SK-N-SH (cell line): ENCODE results near the gene TOX2. TPM values are rescaled to one million over a fixed set of nuclear protein-coding genes. Genes with fewer than 3 reads are reported as not detected.

Experiments
- CTCF ChIA-PET: fragments of 300-600, 350-600 bp; formaldehyde crosslinking; extraction: SDS; loops from one replicate; lab custom pipeline; 2021; lab: Yijun Ruan, JAX
- POLR2A ChIA-PET: fragments of 350-600 bp; sonication (Branson Sonifier 250); formaldehyde crosslinking; extraction: SDS; loops from one replicate; lab custom pipeline; 2020; ENCODE audit warnings: antibody characterized with exemption, inconsistent platforms; lab: Yijun Ruan, JAX
- DNase-seq: peaks from one replicate; pipeline ENCODE4 v3.0.0; 2012
- H2AFZ ChIP-seq: fragments of 200-600 bp; sonication (generic); 2 replicates; pipeline ENCODE4 v1.8.1; 2016; ENCODE audit warnings: antibody characterized with exemption, mild to moderate bottlenecking, low read depth
- H3F3A ChIP-seq: fragments of 200-600 bp; sonication (generic); replicated peaks from 2 replicates; pipeline ENCODE3; 2016; ENCODE audit warnings: antibody characterized with exemption, mild to moderate bottlenecking; ENCODE audit not compliant: insufficient read depth
- H3K27ac ChIP-seq, 2 experiments: fragments of 200-500 bp in 1 of 2; fragments of 200-600 bp in 1 of 2; sonication (Bioruptor generic) in 1 of 2; sonication (generic), shearing (Covaris generic) in 1 of 2; 2 replicates each; pipeline versions ENCODE4 v1.5.1 to v1.6.1; 2014 to 2016; ENCODE audit warnings: low read depth in 2 of 2, inconsistent platforms in 1 of 2, low read length in 1 of 2, mild to moderate bottlenecking in 1 of 2, mixed read lengths in 1 of 2
- H3K27me3 ChIP-seq: fragments of 200-600 bp; sonication (generic), shearing (Covaris generic); 2 replicates; pipeline ENCODE4 v1.6.1; 2016; ENCODE audit warnings: mixed run types; ENCODE audit not compliant: insufficient read depth
- H3K36me3 ChIP-seq, 2 experiments: fragments of 200-500 bp in 1 of 2; fragments of 200-600 bp in 1 of 2; sonication (Bioruptor generic) in 1 of 2; sonication (generic) in 1 of 2; replicated peaks in 1 of 2; 2 replicates each; pipeline versions ENCODE3 to v1.5.1; 2014 to 2016; ENCODE audit warnings: low read length in 1 of 2, mild to moderate bottlenecking in 1 of 2; ENCODE audit not compliant: insufficient read depth in 2 of 2, control insufficient read depth in 1 of 2
- H3K4me1 ChIP-seq, 2 experiments: fragments of 200-500 bp in 1 of 2; fragments of 200-600 bp in 1 of 2; sonication (Bioruptor generic) in 1 of 2; sonication (generic), shearing (Covaris generic) in 1 of 2; 2 replicates each; pipeline versions ENCODE4 v1.5.1 to v1.6.1; 2014 to 2016; ENCODE audit warnings: low read depth in 1 of 2, low read length in 1 of 2, mixed run types in 1 of 2; ENCODE audit not compliant: insufficient read depth in 2 of 2, control insufficient read depth in 1 of 2
- H3K4me2 ChIP-seq: fragments of 200-600 bp; sonication (generic), shearing (Covaris generic); 2 replicates; pipeline ENCODE4 v1.6.1; 2017; ENCODE audit warnings: mixed run types
- H3K4me3 ChIP-seq, 2 experiments: fragments of 200-500 bp in 1 of 2; fragments of 200-600 bp in 1 of 2; sonication (Bioruptor generic) in 1 of 2; sonication (generic), shearing (Covaris generic) in 1 of 2; 2 replicates each; pipeline versions ENCODE4 v1.5.1 to v1.8.1; 2014 to 2016; ENCODE audit warnings: low read depth in 2 of 2, inconsistent platforms in 1 of 2, low read length in 1 of 2, mild to moderate bottlenecking in 1 of 2, mixed read lengths in 1 of 2, moderate library complexity in 1 of 2
- H3K79me2 ChIP-seq: fragments of 200-600 bp; sonication (generic); 2 replicates; pipeline ENCODE4 v1.8.1; 2017; ENCODE audit warnings: mild to moderate bottlenecking; ENCODE audit not compliant: insufficient read depth
- H3K9ac ChIP-seq: fragments of 200-600 bp; sonication (generic); 2 replicates; pipeline ENCODE4 v1.6.1; 2017; ENCODE audit warnings: mixed run types
- H3K9me2 ChIP-seq: fragments of 200-600 bp; sonication (generic); 2 replicates; pipeline ENCODE4 v1.6.1; 2017; ENCODE audit warnings: mixed run types
- H3K9me3 ChIP-seq: fragments of 200-600 bp; sonication (generic); 2 replicates; pipeline ENCODE4 v1.6.1; 2017; ENCODE audit warnings: mixed run types, mild to moderate bottlenecking, moderate library complexity
- H4K20me1 ChIP-seq: fragments of 200-600 bp; sonication (generic); 2 replicates; pipeline ENCODE4 v1.6.1; 2017; ENCODE audit warnings: mild to moderate bottlenecking, mixed run types; ENCODE audit not compliant: insufficient read depth
- CTCF ChIP-seq: fragments of 200-600 bp; sonication (generic); IDR thresholded peaks from 2 replicates; pipeline ENCODE4 v1.6.1; 2017; ENCODE audit warnings: antibody characterized with exemption, mild to moderate bottlenecking, moderate library complexity
- EP300 ChIP-seq, 2 experiments: IDR thresholded peaks; 2 replicates each; pipeline versions ENCODE4 v1.4.0 to v1.6.1; 2012; ENCODE audit warnings: borderline replicate concordance in 1 of 2, low read depth in 1 of 2, low read length in 1 of 2
- FOSL2 ChIP-seq: IDR thresholded peaks from 2 replicates; pipeline ENCODE4 v1.4.0; 2012; ENCODE audit warnings: low read depth, mild to moderate bottlenecking, moderate library complexity, borderline replicate concordance
- GABPA ChIP-seq: IDR thresholded peaks from 2 replicates; pipeline ENCODE4 v1.4.0; 2012; ENCODE audit warnings: low read depth, mild to moderate bottlenecking
- GATA2 ChIP-seq: sonication (generic); formaldehyde crosslinking; IDR thresholded peaks from 2 replicates; pipeline ENCODE4 v1.5.0; 2020; ENCODE audit warnings: mild to moderate bottlenecking, missing genetic modification reagents
- MXI1 ChIP-seq: IDR thresholded peaks from 2 replicates; pipeline ENCODE4 v1.6.1; 2012; ENCODE audit warnings: mild to moderate bottlenecking, low read depth, low read length, improper control_type of control experiment
- NFIC ChIP-seq: IDR thresholded peaks from 2 replicates; pipeline ENCODE4 v1.4.0; 2012; ENCODE audit warnings: borderline replicate concordance
- POLR2AphosphoS5 ChIP-seq: IDR thresholded peaks from 2 replicates; pipeline ENCODE4 v1.6.1; 2012; ENCODE audit warnings: low read depth, low read length
- RAD21 ChIP-seq: IDR thresholded peaks from 2 replicates; pipeline ENCODE4 v1.6.1; 2012; ENCODE audit warnings: mild to moderate bottlenecking, low read length
- SIN3A ChIP-seq: IDR thresholded peaks from 2 replicates; pipeline ENCODE4 v1.6.1; 2012; ENCODE audit warnings: low read depth, mild to moderate bottlenecking, low read length, moderate library complexity, borderline replicate concordance
- TCF12 ChIP-seq: IDR thresholded peaks from 2 replicates; pipeline ENCODE4 v1.4.0; 2012
- TEAD4 ChIP-seq: IDR thresholded peaks from 2 replicates; pipeline ENCODE4 v1.4.0; 2012; ENCODE audit warnings: mild to moderate bottlenecking, borderline replicate concordance; ENCODE audit not compliant: insufficient read depth
- USF1 ChIP-seq: IDR thresholded peaks from 2 replicates; pipeline ENCODE4 v1.4.0; 2012; ENCODE audit warnings: low read depth, borderline replicate concordance
- USF2 ChIP-seq: fragments of 150-350 bp; IDR thresholded peaks from 2 replicates; pipeline ENCODE4 v1.6.1; 2017; ENCODE audit warnings: antibody characterized with exemption, low read length, low read depth, borderline replicate concordance
- YY1 ChIP-seq: IDR thresholded peaks from 2 replicates; pipeline ENCODE4 v1.4.0; 2012; ENCODE audit warnings: low read depth, mild to moderate bottlenecking
- WGBS: methylation state at CpG from one replicate; pipeline ENCODE4 v1.1.6; 2017; ENCODE audit warnings: low lambda C conversion rate; 5-methylcytosine and 5-hydroxymethylcytosine counted together
- polyA plus RNA-seq, 3 experiments: library from polyadenylated mRNA; depleted of rRNA; stranded (reverse); fragments of >200 nt; gene quantifications; 2 replicates each; pipeline ENCODE4 v1.2.3, GENCODE V29; 2012
- TF ChIP-seq, protein P1 (sequence below): IDR thresholded peaks from 2 replicates; pipeline ENCODE4 v1.6.1; 2012; ENCODE audit warnings: mild to moderate bottlenecking, low read depth, low read length, moderate library complexity

TOX2 gene
- polyA plus RNA-seq, 1 of the 3 experiments (the other 2 are of a cell fraction), result 15.4 TPM

- Histone ChIP-seq H3K9me2 (no peaks in the 10 kb centered on the region), H3F3A (no peaks in the 10 kb centered on the region), H3K4me3 (no peak overlapping the region), H3K27me3 (no peaks in the 10 kb centered on the region), H2AFZ (no peak overlapping the region), H3K79me2 (no peaks in the 10 kb centered on the region), H4K20me1 (no peaks in the 10 kb centered on the region), H3K36me3 (no peaks in the 10 kb centered on the region), H3K27ac (no peak overlapping the region), H3K9me3 (no peaks in the 10 kb centered on the region), H3K4me1 (peaks cover 7 to 25% of the 10 kb centered on the region in 2 experiments; a peak in 3 of 4 replicates), H3K9ac (no peak overlapping the region), H3K4me2 (no peak overlapping the region)
- ChIA-PET CTCF (interaction anchor here (0.9 to 2.2 kb wide), 4 partner anchors 337 to 641 kb away, joined by 3 to 8 read pairs (median 5); no protein-coding TSS in a partner anchor), POLR2A (no interaction called here)
- no peak for DNase-seq
- TF ChIP-seq CTCF (no peak), GABPA (no peak), USF2 (no peak), GATA2 (CRISPR knock-in tag) (no peak), USF1 (no peak), SIN3A (no peak), MXI1 (no peak), YY1 (no peak), NFIC (no peak), EP300 (IDR thresholded peaks at IDR 0.05; ENCODE audit: borderline replicate concordance in 1 of 2, low read depth in 1 of 2, low read length in 1 of 2) (no peak), TCF12 (no peak), TEAD4 (no peak), POLR2AphosphoS5 (no peak), RAD21 (no peak), FOSL2 (no peak)
- TF ChIP-seq, protein P1, sequence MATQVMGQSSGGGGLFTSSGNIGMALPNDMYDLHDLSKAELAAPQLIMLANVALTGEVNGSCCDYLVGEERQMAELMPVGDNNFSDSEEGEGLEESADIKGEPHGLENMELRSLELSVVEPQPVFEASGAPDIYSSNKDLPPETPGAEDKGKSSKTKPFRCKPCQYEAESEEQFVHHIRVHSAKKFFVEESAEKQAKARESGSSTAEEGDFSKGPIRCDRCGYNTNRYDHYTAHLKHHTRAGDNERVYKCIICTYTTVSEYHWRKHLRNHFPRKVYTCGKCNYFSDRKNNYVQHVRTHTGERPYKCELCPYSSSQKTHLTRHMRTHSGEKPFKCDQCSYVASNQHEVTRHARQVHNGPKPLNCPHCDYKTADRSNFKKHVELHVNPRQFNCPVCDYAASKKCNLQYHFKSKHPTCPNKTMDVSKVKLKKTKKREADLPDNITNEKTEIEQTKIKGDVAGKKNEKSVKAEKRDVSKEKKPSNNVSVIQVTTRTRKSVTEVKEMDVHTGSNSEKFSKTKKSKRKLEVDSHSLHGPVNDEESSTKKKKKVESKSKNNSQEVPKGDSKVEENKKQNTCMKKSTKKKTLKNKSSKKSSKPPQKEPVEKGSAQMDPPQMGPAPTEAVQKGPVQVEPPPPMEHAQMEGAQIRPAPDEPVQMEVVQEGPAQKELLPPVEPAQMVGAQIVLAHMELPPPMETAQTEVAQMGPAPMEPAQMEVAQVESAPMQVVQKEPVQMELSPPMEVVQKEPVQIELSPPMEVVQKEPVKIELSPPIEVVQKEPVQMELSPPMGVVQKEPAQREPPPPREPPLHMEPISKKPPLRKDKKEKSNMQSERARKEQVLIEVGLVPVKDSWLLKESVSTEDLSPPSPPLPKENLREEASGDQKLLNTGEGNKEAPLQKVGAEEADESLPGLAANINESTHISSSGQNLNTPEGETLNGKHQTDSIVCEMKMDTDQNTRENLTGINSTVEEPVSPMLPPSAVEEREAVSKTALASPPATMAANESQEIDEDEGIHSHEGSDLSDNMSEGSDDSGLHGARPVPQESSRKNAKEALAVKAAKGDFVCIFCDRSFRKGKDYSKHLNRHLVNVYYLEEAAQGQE, result no peak
- 91% methylated on average over 15 of the region's 15 CpGs for WGBS
These were observed 172.6 kb downstream of the TOX2 start for GRCh38 chr20:44087051-44087856.
